Measurements from ENCODE around the gene RAPSN.

The RAPSN gene

GRCh38 chr11:47435687-47436086, 13.2 kb downstream of the RAPSN start:
- DNase-seq (ENCODE audit: low read depth in 2 of 2, low spot score in 1 of 2) = no peak

GRCh38 chr11:47434011-47434786, 14.7 kb downstream of the RAPSN start:
- DNase-seq (ENCODE audit: low read depth in 2 of 2, low spot score in 1 of 2) = no peak

- DNase-seq (ENCODE audit: low read depth in 2 of 2, low spot score in 1 of 2) = no peak
Measured at GRCh38 chr11:47433157-47433556, 15.8 kb downstream of the RAPSN start.

- DNase-seq (ENCODE audit: low read depth in 2 of 2, low spot score in 1 of 2) = no peak
Measured at GRCh38 chr11:47431356-47432083, 17.4 kb downstream of the RAPSN start.

- no peak for DNase-seq (ENCODE audit: low read depth in 2 of 2, low spot score in 1 of 2)
Measured at GRCh38 chr11:47430524-47430923, 18.4 kb downstream of the RAPSN start.

- DNase-seq (ENCODE audit: low read depth in 2 of 2, low spot score in 1 of 2) = peak; percentile 97 to 98
Measured at GRCh38 chr11:47426062-47426956, 22.6 kb downstream of the RAPSN start, which contains the start of gene PSMC3. TSS of gene PSMC3 (minus strand) at chr11:47426439. CDS start at chr11:47426279, 160 bp downstream.

GRCh38 chr11:47425611-47426010, 23.3 kb downstream of the RAPSN start:
- no peak for DNase-seq (ENCODE audit: low read depth in 2 of 2, low spot score in 1 of 2)

GRCh38 chr11:47418454-47419259, 30.3 kb downstream of the RAPSN start:
- DNase-seq (ENCODE audit: low read depth in 2 of 2, low spot score in 1 of 2) = no peak

- no peak for DNase-seq (ENCODE audit: low read depth in 2 of 2, low spot score in 1 of 2)
Measured at GRCh38 chr11:47417712-47418111, 31.2 kb downstream of the RAPSN start.

- DNase-seq (ENCODE audit: low read depth in 2 of 2, low spot score in 1 of 2) = no peak
Measured at GRCh38 chr11:47415949-47416472, 32.9 kb downstream of the RAPSN start.

- DNase-seq (ENCODE audit: low read depth in 2 of 2, low spot score in 1 of 2) = no peak
Measured at GRCh38 chr11:47415091-47415854, 33.7 kb downstream of the RAPSN start.

- no peak for DNase-seq (ENCODE audit: low read depth in 2 of 2, low spot score in 1 of 2)
Measured at GRCh38 chr11:47414685-47415070, 34.3 kb downstream of the RAPSN start.

- no peak for DNase-seq (ENCODE audit: low read depth in 2 of 2, low spot score in 1 of 2)
Measured at GRCh38 chr11:47413908-47414684, 34.8 kb downstream of the RAPSN start.

GRCh38 chr11:47413351-47413750, 35.6 kb downstream of the RAPSN start:
- DNase-seq (ENCODE audit: low read depth in 2 of 2, low spot score in 1 of 2) = no peak

GRCh38 chr11:47411884-47412746, 36.8 kb downstream of the RAPSN start:
- no peak for DNase-seq (ENCODE audit: low read depth in 2 of 2, low spot score in 1 of 2)

- DNase-seq (ENCODE audit: low read depth in 2 of 2, low spot score in 1 of 2) = no peak
Measured at GRCh38 chr11:47410370-47411264, 38.3 kb downstream of the RAPSN start.

Measured in stimulated activated CD8-positive, alpha-beta memory T cell treated with anti-CD3 and anti-CD28 coated beads, Interleukin-4, amount 100 ng/mL, for 4 hours (primary cell).